GM23248 (cell line): Measurements from ENCODE around the gene TAF1B. TPM values are rescaled to one million over a fixed set of nuclear protein-coding genes. Genes with fewer than 3 reads are reported as not detected.

ENCODE experiments used
- DNase-seq: peaks from one replicate; pipeline ENCODE4 v3.0.0-alpha.2; 2015
- H2AFZ ChIP-seq: fragments of 200-600 bp; sonication (generic); 2 replicates; pipeline ENCODE4 v1.6.1; 2016; ENCODE audit warnings: antibody characterized with exemption
- H3F3A ChIP-seq: fragments of 200-600 bp; sonication (generic); 2 replicates; pipeline ENCODE4 v1.6.1; 2016; ENCODE audit warnings: mild to moderate bottlenecking, antibody characterized with exemption, mixed run types; ENCODE audit not compliant: insufficient read depth
- H3K27ac ChIP-seq: fragments of 200-600 bp; sonication (generic); 2 replicates; pipeline ENCODE4 v1.5.1; 2016; ENCODE audit warnings: mild to moderate bottlenecking
- H3K27me3 ChIP-seq: fragments of 200-600 bp; sonication (generic); replicated peaks from 2 replicates; pipeline ENCODE4 v1.6.1; 2016; ENCODE audit warnings: mild to moderate bottlenecking; ENCODE audit not compliant: insufficient read depth
- H3K36me3 ChIP-seq: fragments of 200-600 bp; sonication (generic); 2 replicates; pipeline ENCODE4 v1.6.1; 2016; ENCODE audit warnings: low read depth, mild to moderate bottlenecking
- H3K4me1 ChIP-seq: fragments of 200-600 bp; sonication (generic); 2 replicates; pipeline ENCODE4 v1.6.1; 2016; ENCODE audit warnings: mild to moderate bottlenecking; ENCODE audit not compliant: insufficient read depth
- H3K4me2 ChIP-seq: fragments of 200-600 bp; sonication (generic); one replicate; pipeline ENCODE4 v1.6.1; 2016; ENCODE audit warnings: mild to moderate bottlenecking; ENCODE audit not compliant: unreplicated experiment
- H3K4me3 ChIP-seq: fragments of 200-600 bp; sonication (generic); 2 replicates; pipeline ENCODE4 v1.5.1; 2016; ENCODE audit warnings: mild to moderate bottlenecking
- H3K79me2 ChIP-seq: fragments of 200-600 bp; sonication (generic); 2 replicates; pipeline ENCODE4 v1.6.1; 2016; ENCODE audit warnings: mild to moderate bottlenecking; ENCODE audit not compliant: insufficient read depth
- H3K9ac ChIP-seq: fragments of 200-600 bp; sonication (generic); 2 replicates; pipeline ENCODE4 v1.6.1; 2016; ENCODE audit warnings: mild to moderate bottlenecking
- H3K9me2 ChIP-seq: fragments of 200-600 bp; sonication (generic); 2 replicates; pipeline ENCODE4 v1.6.1; 2016; ENCODE audit warnings: mixed run types, mild to moderate bottlenecking, moderate library complexity; ENCODE audit not compliant: insufficient read depth
- H3K9me3 ChIP-seq: fragments of 200-600 bp; sonication (generic); one replicate; pipeline ENCODE4 v1.6.1; 2017; ENCODE audit warnings: low read depth
- H4K20me1 ChIP-seq: fragments of 200-600 bp; sonication (generic); 2 replicates; pipeline ENCODE4 v1.6.0; 2016; ENCODE audit not compliant: insufficient read depth
- EZH2 ChIP-seq: fragments of 200-600 bp; sonication (generic); IDR thresholded peaks from 2 replicates; pipeline ENCODE4 v1.6.1; 2018; ENCODE audit warnings: antibody characterized with exemption, mild to moderate bottlenecking; ENCODE audit not compliant: insufficient read depth, poor library complexity, severe bottlenecking
- EZH2phosphoT487 ChIP-seq: fragments of 200-600 bp; sonication (generic); IDR thresholded peaks from 2 replicates; pipeline ENCODE4 v1.6.1; 2018; ENCODE audit warnings: antibody characterized with exemption, moderate library complexity, mild to moderate bottlenecking, low read depth; ENCODE audit not compliant: insufficient read depth
- WGBS, 2 experiments: methylation state at CpG; one replicate each; pipeline ENCODE4 v1.1.6; 2015 to 2017; ENCODE audit warnings: low lambda C conversion rate in 2 of 2, low coverage in 1 of 2; ENCODE audit errors: missing lambda C conversion rate in 2 of 2; 5-methylcytosine and 5-hydroxymethylcytosine counted together
- in situ Hi-C: fragments of 300-500 bp; cut with MboI; formaldehyde crosslinking; loops from 2 replicates; pipeline ENCODE4 v1.15.0; 2020
- polyA plus RNA-seq: library from polyadenylated mRNA; unstranded; fragments of >200 nt; fragmentation: Nextera tagmentation; extraction: Ambion mirVana; gene quantifications from 2 replicates; pipeline ENCODE4 v1.2.1, GENCODE V29; 2016
- total RNA-seq: library from RNA; depleted of rRNA; stranded (reverse); fragments of >200 nt; shearing (Covaris generic); gene quantifications from 2 replicates; pipeline ENCODE4 v1.2.3, GENCODE V29; 2014; rRNA removed

The TAF1B gene
- 9.0 and 27.0 TPM in 2 replicates for total RNA-seq
- polyA plus RNA-seq = 16.6 TPM in 2 replicates

- Histone ChIP-seq H3K9ac (peak within 1 kb of the TSS; percentile 84), H2AFZ (peak within 1 kb of the TSS; percentile 92), H3K36me3 (peaks cover 3% of the 10 kb centered on the region), H3K27me3 (no peaks in the 10 kb centered on the region), H4K20me1 (no peaks in the 10 kb centered on the region), H3K4me1 (peaks cover 21% of the 10 kb centered on the region), H3K79me2 (peaks cover 31% of the 10 kb centered on the region), H3K9me3 (no peaks in the 10 kb centered on the region), H3K9me2 (no peaks in the 10 kb centered on the region), H3K4me3 (peak within 1 kb of the TSS; percentile 81), H3F3A (peaks cover 31% of the 10 kb centered on the region), H3K27ac (peak within 1 kb of the TSS; percentile 75), H3K4me2 (peak within 1 kb of the TSS; percentile 93)
- WGBS, 2 experiments = 1 to 3% methylated on average over 45 to 70 of the region's 70 CpGs
- TF ChIP-seq EZH2 = no peak
- TF ChIP-seq EZH2phosphoT487 = no peak
- peak; percentile 98 for DNase-seq
- in situ Hi-C loops = no loop called here
Measured at GRCh38 chr2:9843229-9844035, at the start of gene TAF1B. TAF1B (plus strand) TSS chr2:9843474; CDS start chr2:9843542, 68 bp downstream.

DNA sequence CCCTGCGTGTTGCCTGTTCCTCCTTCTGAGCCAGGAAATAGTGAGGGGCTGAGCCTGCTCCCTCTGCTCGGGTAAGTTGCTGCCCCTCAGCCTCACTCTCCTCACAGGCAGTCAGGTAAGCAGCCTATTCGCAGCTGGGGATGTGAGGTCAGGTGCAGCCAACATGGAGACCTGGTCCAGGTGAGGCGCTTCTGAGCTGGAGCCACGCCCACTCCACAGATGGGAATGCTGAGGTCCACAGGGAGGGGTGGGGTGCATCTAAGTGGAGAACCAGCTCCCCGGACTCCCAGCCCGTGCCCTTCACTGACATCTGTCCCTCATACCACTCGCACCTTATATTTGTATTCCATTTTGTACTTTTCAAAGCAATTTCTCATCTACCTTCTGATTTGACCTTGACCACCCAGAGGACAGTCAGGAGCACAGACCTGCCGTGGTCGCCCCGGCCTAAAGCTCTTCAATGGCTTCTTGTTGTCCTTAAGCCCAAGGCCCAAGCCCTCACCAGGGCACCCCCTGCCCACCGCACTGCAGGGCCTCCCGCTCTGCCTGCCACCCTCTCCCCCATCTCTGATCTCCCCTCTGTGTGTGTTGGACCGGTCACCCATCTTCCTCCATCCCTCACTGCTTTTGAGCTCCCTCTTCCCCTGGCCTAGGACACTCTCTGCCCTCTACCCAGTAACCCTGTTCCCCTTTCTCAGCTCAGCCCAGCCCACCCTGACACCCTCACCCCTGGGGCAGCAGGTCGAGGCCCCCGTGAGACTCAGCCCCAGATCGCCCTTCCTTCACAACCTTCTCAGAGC is 49.2 kb upstream of the TAF1B start:
- no peaks in the 10 kb centered on the region for H3K79me2 ChIP-seq
- no peaks in the 10 kb centered on the region for H3K9me2 ChIP-seq
- no peaks in the 10 kb centered on the region for H3F3A ChIP-seq
- H3K4me1 ChIP-seq = no peaks in the 10 kb centered on the region
- no peak overlapping the region for H2AFZ ChIP-seq
- no peak overlapping the region for H3K9ac ChIP-seq
- TF ChIP-seq EZH2 (no peak), EZH2phosphoT487 (no peak)
- 83 to 86% methylated on average over 17 of the region's 17 CpGs for WGBS, 2 experiments
- H3K36me3 ChIP-seq = no peaks in the 10 kb centered on the region
- in situ Hi-C loops = loop anchor here (25.0 kb wide), 1 partner anchor 643 kb away; the partner anchor contains the start of gene ODC1
- H3K27me3 ChIP-seq = no peaks in the 10 kb centered on the region
- H3K4me3 ChIP-seq = no peak overlapping the region
- H3K27ac ChIP-seq = no peak overlapping the region
- no peak for DNase-seq
- no peak overlapping the region for H3K4me2 ChIP-seq
- no peaks in the 10 kb centered on the region for H3K9me3 ChIP-seq
- no peaks in the 10 kb centered on the region for H4K20me1 ChIP-seq

DNA sequence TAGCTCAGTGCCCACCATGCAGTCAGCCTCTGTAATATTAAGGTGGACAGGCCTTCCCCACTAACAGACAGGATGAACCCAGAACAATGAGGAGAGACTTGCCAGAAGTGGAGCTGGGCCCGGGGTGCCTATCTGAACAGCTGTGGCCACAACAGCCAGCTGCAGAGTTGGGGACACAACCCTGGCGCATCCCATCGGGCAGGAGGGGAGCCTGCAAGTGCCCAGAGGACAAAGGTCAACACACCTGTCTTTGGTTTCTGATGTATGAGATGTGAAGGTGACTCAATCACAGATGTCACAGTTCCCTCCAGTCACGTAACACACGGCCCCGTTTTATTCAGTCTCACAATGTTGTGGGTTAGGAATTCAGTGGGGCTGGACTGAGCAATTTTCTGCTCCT is 48.2 kb upstream of the TAF1B start:
- Histone ChIP-seq H3K27me3 (no peaks in the 10 kb centered on the region), H3K36me3 (no peaks in the 10 kb centered on the region), H3K79me2 (no peaks in the 10 kb centered on the region), H3F3A (peaks cover 2% of the 10 kb centered on the region), H3K4me1 (peaks cover 4% of the 10 kb centered on the region; the same call in 1 of the 2 replicates), H3K9me2 (no peaks in the 10 kb centered on the region), H3K9ac (no peak overlapping the region), H4K20me1 (no peaks in the 10 kb centered on the region), H3K4me2 (no peak overlapping the region), H3K4me3 (no peak overlapping the region), H3K27ac (no peak overlapping the region), H3K9me3 (no peaks in the 10 kb centered on the region), H2AFZ (no peak overlapping the region)
- WGBS, 2 experiments = 73% methylated on average over 6 of the region's 6 CpGs
- in situ Hi-C loops = loop anchor here (25.0 kb wide), 1 partner anchor 642 kb away; the partner anchor contains the start of gene ODC1
- TF ChIP-seq EZH2phosphoT487 (no peak), EZH2 (no peak)
- DNase-seq = no peak
